H7 (cell line): ENCODE data around the gene CHST8. TPM values are rescaled to one million over a fixed set of nuclear protein-coding genes. Genes with fewer than 3 reads are reported as not detected.

ENCODE experiments used
- DNase-seq: peaks from one replicate; pipeline ENCODE4 v3.0.0; 2012
- H3K27me3 ChIP-seq: 2 replicates; pipeline ENCODE4 v1.6.0; 2011; ENCODE audit warnings: mild to moderate bottlenecking, low read length; ENCODE audit not compliant: control insufficient read depth, insufficient read depth
- H3K36me3 ChIP-seq: replicated peaks from 2 replicates; pipeline ENCODE4 v1.5.1; 2011; ENCODE audit warnings: low read length; ENCODE audit not compliant: control insufficient read depth, insufficient read depth
- H3K4me3 ChIP-seq: 2 replicates; pipeline ENCODE4 v1.5.1; 2011; ENCODE audit warnings: low read depth, mild to moderate bottlenecking, control low read depth, low read length, moderate library complexity; ENCODE audit not compliant: insufficient read depth
- total RNA-seq: library from RNA; depleted of rRNA; stranded (reverse); fragments of >200 nt; shearing (Covaris generic); gene quantifications from 2 replicates; pipeline ENCODE4 v1.2.3, GENCODE V29; 2014

Gene CHST8
- total RNA-seq, 1 experiment from 2014 or later, result 27.0 TPM

DNA sequence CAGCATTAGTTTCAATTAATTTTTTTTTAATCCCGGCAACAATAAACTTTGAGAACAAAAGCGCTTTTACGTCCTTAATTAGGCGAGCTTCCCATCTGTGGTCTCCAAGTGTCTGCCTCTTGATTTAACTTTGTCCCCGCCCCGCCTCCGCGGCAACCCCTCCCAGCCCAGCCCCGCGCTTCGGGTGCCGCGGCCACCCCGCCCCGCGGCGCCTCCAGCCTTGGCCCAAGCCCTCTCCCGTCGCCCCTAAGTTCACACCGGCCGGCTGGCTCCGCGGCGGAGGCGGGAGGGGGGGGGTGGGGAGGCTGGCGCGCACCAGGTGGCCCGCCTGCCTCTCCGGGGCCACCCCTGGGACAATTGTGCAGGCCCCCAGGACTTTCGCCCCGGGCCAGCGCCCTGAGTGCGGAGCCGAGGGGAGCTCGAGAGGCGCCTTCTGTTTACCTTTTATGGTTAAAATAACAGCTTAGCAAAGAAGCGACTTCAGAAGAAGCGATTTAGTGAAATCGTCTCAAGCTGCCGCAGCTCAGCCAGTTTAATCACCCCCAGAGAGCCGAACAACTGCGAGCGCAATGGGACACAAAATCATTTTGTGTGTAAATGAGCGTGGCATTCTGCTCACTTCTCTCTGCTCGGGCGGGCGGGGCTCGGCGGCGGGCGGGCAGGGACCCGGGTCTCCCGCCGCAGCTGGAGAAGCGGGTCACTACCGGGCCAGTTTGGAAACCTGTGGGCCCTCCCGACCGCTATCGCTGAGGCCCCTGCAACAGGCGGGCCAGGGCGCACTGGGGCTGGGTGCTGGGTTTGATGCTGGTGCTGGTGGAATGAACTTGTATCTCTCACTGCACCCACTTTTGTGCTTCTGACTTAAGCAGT, 176.3 kb downstream of the CHST8 start:
- Histone ChIP-seq H3K4me3 (peak overlapping the region; percentile 87), H3K36me3 (peaks cover 5% of the 10 kb centered on the region), H3K27me3 (no peaks in the 10 kb centered on the region)
- peak; percentile 94 for DNase-seq

- Histone ChIP-seq H3K27me3 (no peaks in the 10 kb centered on the region), H3K4me3 (peak overlapping the region; percentile 60), H3K36me3 (peaks cover 6% of the 10 kb centered on the region)
- peak; percentile 77 for DNase-seq
Measured at GRCh38 chr19:33798681-33799111, 176.9 kb downstream of the CHST8 start.

DNA sequence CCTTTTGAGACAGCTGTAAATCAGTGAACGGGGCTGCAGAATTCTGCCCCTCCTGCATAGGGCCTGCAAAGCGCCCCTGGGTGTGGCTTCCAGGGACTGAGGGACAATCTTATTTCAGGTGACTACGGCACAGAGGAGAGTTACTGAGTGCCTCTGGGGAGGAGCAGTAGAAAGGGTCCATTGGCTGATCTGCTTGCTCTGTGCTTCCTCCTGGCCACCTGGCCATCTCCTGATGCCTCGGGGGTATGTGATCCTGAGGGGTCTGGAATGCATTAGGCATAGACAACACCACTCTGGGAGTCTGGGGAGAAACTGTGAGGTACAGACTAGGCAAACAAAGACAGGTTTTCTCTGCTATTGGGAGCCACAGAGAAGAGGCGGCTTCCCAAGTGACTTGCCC, 177.7 kb downstream of the CHST8 start:
- peak; percentile 52 for DNase-seq
- Histone ChIP-seq H3K36me3 (peaks cover 10% of the 10 kb centered on the region), H3K4me3 (no peak overlapping the region; the same call in 1 of the 2 replicates), H3K27me3 (no peaks in the 10 kb centered on the region)

DNA sequence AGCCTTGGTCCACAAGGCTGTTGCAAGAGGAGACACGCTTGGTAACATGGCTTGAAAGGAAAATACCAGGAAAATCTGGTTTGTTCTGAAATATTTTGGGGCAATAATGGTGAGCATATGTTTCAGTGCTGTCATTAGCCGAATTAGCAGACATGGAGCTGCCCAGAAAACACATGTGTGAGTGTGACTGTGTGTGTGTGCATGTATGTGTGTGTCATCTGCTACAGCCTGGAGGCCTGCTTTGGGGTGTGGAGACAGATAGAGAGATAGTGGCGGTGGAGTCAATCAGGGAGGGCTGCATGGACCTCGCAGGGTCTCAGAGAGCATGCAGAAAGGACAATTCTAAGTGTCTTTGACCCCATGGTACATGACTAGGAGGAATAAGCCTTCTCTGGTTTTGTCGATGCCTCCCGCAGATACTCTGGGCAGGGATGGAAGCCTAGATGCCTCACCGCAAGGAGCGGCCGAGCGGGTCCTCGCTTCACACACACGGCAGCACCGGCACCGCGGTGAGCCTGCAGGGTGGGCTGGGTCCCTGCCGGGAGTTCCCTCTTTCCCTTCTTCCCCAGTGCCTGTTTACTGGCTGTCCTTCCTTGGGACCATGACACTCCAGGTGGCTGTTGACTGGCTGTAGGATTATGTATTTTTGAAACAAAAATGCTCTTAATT, 178.4 kb downstream of the CHST8 start:
- H3K36me3 ChIP-seq, result peaks cover 13% of the 10 kb centered on the region
- no peak for DNase-seq
- no peaks in the 10 kb centered on the region for H3K27me3 ChIP-seq
- H3K4me3 ChIP-seq, result no peak overlapping the region

DNA sequence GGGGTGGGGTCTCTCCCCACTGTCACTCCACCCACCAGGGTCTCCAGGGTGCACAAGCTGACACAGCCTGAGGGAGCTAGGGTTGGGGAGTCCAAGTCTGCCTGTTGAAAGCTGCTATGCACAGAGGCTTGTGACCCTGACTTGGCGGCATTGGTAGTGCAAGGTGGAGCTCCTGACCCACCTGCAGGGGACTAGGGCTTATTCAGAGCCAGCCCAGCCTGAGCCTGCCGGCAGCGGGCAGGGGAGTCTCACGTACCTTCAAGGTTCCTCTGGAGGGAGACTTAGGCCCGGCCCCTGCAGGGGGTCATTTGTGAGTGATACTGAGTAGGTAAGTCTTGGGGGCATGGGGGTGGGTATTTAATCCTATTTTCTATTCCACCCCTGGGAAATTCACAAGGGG, 179.7 kb downstream of the CHST8 start:
- H3K27me3 ChIP-seq, result no peaks in the 10 kb centered on the region
- no peak for DNase-seq
- H3K4me3 ChIP-seq, result no peak overlapping the region
- peaks cover 13% of the 10 kb centered on the region for H3K36me3 ChIP-seq

- H3K27me3 ChIP-seq, result no peaks in the 10 kb centered on the region
- H3K36me3 ChIP-seq, result peaks cover 13% of the 10 kb centered on the region
- no peak overlapping the region for H3K4me3 ChIP-seq
- no peak for DNase-seq
Measured at GRCh38 chr19:33802001-33802400, 180.2 kb downstream of the CHST8 start.

DNA sequence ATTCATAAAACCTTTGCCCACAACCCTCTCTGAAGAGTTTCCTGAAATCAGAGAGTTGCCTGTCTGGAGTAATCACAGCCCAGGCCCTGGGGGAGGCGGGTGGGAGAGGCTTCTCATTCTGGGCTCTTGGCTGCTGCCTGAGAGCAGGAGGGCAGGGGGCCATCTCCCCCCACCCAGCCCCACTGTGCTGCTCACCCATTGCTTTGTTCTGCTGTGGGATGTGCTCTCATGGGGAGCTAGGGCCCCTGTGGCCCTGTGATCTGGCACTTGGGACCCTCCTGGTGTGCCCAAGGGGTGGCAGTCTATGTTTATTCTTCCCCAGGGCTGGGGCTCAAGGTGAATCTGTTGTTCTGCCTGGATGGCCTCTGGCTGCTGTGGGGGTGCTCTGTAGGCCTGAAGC, 181.0 kb downstream of the CHST8 start:
- Histone ChIP-seq H3K4me3 (no peak overlapping the region), H3K36me3 (peaks cover 13% of the 10 kb centered on the region), H3K27me3 (no peaks in the 10 kb centered on the region)
- no peak for DNase-seq

GRCh38 chr19:33803383-33803782, 181.6 kb downstream of the CHST8 start:
- Histone ChIP-seq H3K36me3 (peaks cover 13% of the 10 kb centered on the region), H3K27me3 (no peaks in the 10 kb centered on the region), H3K4me3 (no peak overlapping the region)
- no peak for DNase-seq

GRCh38 chr19:33804021-33804799, 182.5 kb downstream of the CHST8 start:
- no peak for DNase-seq
- Histone ChIP-seq H3K36me3 (peaks cover 13% of the 10 kb centered on the region), H3K4me3 (no peak overlapping the region), H3K27me3 (no peaks in the 10 kb centered on the region)

GRCh38 chr19:33805313-33805712, 183.6 kb downstream of the CHST8 start:
- Histone ChIP-seq H3K36me3 (peaks cover 11% of the 10 kb centered on the region), H3K4me3 (no peak overlapping the region), H3K27me3 (no peaks in the 10 kb centered on the region)
- no peak for DNase-seq

DNA sequence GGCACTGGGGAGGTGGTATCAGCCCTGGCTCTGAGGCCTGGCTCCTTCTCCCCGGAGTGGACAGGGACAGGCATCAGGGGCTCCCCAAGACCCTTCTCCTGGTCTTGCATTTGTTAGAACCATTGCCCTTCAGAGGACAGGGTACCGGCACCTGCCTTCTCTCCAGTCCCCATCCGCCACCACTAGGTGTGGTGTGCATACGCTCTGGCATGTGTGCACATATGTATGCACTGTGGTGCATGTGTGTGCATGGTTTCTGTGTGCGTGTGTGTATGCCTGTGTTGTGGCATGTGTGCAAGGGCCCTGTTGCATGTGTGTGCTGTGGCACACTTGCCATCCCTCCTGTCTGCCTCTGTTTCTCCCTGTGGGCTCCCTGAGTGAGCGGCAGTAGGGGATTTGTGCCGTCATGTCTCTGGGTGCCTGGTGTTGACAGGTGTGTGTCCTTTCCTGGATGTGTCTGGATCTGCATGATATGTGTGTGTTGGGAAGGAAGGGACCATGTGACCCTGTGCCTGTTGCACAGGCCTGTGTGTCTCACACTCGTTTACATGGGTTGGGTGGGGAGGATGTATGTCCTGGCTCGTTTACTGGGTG, 184.2 kb downstream of the CHST8 start:
- peaks cover 11% of the 10 kb centered on the region for H3K36me3 ChIP-seq
- no peak overlapping the region for H3K4me3 ChIP-seq
- H3K27me3 ChIP-seq, result no peaks in the 10 kb centered on the region
- peak; percentile 47 for DNase-seq

DNA sequence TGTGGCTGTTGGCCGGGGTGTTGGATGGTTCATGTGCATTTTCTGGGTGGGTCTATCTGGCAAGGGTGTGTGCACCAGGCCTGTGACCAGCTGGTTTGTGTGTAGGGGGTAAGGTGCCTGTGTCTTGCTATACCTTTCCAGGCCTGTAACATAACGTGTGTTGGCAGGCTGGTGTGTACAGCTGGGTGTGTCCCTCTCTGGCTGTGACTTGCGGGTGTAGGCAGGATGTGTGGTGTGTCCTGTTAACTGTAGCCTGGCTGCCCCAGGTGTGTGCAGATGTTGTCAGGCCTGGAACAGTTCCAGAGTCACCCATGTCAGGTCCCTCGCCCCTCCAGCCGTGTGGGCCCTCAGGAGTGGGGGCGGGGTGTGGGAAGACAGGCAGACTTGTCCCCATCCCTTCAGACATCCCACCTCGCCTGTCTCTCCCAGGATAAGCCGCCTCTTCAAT, 184.7 kb downstream of the CHST8 start:
- DNase-seq, result no peak
- H3K27me3 ChIP-seq, result no peaks in the 10 kb centered on the region
- H3K4me3 ChIP-seq, result no peak overlapping the region
- peaks cover 9% of the 10 kb centered on the region for H3K36me3 ChIP-seq

GRCh38 chr19:33808399-33808798, 186.6 kb downstream of the CHST8 start:
- no peak for DNase-seq
- no peaks in the 10 kb centered on the region for H3K27me3 ChIP-seq
- no peak overlapping the region for H3K4me3 ChIP-seq
- peaks cover 8% of the 10 kb centered on the region for H3K36me3 ChIP-seq

DNA sequence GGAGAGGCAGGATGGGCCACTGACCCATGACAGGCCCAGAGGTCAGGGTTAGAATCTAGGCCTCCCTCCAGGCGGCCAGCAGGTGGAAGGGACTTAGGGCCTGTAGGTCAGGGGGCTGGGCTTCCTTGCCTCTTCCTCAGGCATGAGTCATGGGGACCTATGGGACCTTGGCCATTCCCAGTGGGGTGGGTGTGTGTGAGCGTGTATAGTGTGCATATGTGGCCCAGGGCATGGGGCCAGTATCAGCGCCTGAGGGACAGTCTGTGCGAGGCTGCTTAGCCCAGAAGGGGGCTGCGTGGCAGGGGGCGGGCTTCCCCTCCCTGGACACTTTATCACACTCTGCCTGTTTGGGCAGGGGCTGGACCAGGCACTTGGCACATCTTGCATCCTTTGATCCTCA, 188.2 kb downstream of the CHST8 start:
- Histone ChIP-seq H3K27me3 (no peaks in the 10 kb centered on the region), H3K36me3 (no peaks in the 10 kb centered on the region; the same call in 1 of the 2 replicates), H3K4me3 (no peak overlapping the region)
- no peak for DNase-seq
